Activated CD8-positive, alpha-beta memory T cell treated with anti-CD3 and anti-CD28 coated beads, Interleukin-2, amount 50 U/mL, for 24 hours (primary cell): Measurements from ENCODE around the gene TACC2.
"Not testable (repeated sequence)": the region's sequence is repeated elsewhere in the genome, so short reads cannot be mapped to it uniquely, and the experiment has no call there.

ENCODE experiments used
- DNase-seq: peaks from one replicate; pipeline ENCODE4 v3.0.0-alpha.2; 2020; ENCODE audit errors: extremely low read depth

TACC2 gene

DNA sequence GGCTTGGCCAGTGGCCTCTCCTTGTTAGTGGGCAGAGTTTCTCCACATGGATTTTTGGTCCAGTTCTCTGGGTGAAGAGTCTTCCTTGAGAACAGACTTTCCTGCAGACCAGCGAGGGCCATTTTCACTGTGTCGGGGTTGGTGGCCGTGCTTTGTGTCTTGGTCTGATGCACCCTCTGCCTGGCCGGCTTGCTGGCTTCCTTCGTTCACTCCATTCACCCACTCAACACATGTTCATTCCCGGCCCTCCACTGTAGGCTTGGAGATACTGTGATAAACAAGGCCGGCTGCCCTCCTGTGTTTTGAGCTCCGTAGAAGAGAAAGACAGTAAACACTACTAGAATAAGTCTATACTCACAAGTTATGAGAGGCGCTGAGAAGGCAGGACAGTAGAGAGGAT is 205.3 kb downstream of the TACC2 start:
- DNase-seq = no peak

- no peak for DNase-seq
These were observed 207.3 kb downstream of the TACC2 start for GRCh38 chr10:122196218-122196617.

- no peak for DNase-seq
These were observed 208.8 kb downstream of the TACC2 start for GRCh38 chr10:122197611-122198222.

- no peak for DNase-seq
These were observed 209.7 kb downstream of the TACC2 start for GRCh38 chr10:122198631-122199030.

DNA sequence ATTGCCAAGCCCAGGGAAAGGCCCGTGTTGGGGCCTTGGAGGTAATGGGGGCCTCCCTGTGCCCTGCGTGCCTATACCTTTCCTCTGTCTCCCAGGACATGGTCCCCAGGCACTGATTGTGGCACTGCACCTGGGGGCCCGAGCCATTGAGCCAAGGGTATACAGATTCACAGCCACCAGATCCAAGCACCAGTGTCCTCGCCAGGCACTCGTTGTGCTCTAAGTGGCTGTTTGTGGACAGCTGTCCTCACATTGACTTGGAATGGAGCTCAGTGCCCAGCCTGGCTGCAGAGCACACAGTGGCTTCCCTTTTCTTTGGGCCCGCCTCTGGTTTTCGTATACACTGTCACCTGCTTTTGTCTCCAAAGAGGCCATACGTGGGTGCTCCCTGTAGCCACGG is 210.1 kb downstream of the TACC2 start:
- DNase-seq = no peak

- no peak for DNase-seq
These were observed 210.7 kb downstream of the TACC2 start for GRCh38 chr10:122199689-122200088.

- no peak for DNase-seq
These were observed 212.4 kb downstream of the TACC2 start for GRCh38 chr10:122201401-122201800.

GRCh38 chr10:122203180-122203579 is 214.2 kb downstream of the TACC2 start:
- DNase-seq = not testable (repeated sequence)

DNA sequence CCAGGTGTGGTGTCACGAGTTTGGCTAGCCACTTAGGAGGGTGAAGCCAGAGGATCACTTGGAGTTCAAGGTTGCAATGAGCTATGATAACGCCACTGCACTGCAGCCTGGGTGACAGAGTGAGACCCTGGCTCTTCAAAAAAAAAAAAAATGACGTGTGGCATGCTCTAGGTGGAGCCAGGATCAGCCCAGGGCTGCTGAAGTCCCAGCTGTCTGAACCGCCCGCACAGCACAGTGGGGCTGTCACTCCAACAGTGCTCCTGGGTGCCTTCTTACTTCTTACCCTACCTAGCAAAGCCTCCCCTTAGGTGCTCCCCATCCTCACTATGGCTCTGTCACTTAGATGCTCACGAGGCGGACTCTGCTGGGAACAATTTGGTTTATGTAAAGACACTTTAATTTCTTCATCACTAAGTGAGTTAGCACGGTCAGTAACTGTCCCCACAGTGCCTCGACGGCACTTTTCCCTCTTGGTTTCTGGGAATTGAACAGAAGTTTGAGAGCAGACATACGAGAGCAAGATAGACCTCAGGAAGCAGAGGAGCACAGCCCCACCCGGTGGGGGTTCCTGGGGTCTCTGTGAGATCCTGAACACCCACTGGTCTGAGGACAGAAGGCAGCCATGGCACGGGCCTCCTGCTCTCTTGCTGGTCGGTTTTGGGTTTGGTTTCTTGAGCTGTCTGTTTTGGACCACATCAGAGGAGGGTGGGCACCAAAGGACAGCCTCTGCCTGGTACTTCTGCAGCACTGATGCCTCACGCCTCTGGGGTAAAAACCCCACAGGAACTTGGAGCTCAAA is 215.9 kb downstream of the TACC2 start:
- no peak for DNase-seq

DNA sequence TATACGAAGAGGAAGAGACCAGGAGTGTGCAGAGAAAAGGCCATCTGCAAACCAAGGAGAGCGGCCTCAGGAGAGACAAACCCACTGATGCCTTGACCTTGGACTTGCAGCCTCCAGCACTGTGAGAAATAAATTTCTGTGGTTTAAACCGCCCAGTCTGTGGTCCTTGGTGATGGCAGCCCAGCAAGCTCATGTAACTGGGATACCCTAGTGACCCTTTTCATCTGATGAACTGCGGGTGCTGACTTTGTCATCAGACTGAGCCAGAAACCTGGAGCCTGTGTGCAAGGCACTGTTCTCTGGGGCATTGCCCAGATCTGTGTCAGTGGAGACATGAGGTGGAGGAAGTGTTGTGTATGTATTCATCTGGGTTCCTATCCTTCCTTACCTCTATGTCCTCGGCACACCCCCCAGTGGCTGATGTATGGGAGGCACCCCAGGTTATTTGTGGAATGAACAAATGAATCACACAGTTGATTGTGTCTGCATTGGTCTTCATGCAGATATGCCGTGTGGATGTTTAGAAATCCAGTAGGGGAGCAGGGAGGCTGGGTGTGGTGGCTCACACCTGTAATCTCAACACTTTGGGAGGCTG is 217.6 kb downstream of the TACC2 start:
- no peak for DNase-seq

DNA sequence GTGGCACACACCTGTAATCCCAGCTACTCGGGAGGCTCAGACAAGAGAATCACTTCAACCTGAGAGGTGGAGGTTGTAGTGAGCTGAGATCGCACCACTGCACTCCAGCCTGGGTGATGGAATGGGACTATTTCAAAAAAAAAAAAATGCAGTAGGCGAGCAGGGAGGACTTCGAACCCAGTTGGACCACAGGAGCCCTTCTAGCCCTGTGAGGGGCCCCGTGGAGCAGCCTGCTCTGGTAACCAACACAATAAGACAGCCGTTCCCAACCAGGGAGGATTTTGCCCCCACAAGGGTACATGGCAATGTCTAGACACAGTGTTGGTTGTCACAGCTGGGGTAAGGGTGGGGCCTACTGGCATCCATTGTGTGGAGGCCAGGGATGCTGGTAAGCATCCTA is 218.2 kb downstream of the TACC2 start:
- no peak for DNase-seq

GRCh38 chr10:122207596-122207995 is 218.6 kb downstream of the TACC2 start:
- DNase-seq = no peak

GRCh38 chr10:122208571-122209430 is 219.8 kb downstream of the TACC2 start:
- no peak for DNase-seq

DNA sequence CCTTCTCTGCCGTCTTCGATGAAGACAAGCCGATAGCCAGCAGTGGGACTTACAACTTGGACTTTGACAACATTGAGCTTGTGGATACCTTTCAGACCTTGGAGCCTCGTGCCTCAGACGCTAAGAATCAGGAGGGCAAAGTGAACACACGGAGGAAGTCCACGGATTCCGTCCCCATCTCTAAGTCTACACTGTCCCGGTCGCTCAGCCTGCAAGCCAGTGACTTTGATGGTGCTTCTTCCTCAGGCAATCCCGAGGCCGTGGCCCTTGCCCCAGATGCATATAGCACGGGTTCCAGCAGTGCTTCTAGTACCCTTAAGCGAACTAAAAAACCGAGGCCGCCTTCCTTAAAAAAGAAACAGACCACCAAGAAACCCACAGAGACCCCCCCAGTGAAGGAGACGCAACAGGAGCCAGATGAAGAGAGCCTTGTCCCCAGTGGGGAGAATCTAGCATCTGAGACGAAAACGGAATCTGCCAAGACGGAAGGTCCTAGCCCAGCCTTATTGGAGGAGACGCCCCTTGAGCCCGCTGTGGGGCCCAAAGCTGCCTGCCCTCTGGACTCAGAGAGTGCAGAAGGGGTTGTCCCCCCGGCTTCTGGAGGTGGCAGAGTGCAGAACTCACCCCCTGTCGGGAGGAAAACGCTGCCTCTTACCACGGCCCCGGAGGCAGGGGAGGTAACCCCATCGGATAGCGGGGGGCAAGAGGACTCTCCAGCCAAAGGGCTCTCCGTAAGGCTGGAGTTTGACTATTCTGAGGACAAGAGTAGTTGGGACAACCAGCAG is 221.7 kb downstream of the TACC2 start:
- DNase-seq = no peak

DNA sequence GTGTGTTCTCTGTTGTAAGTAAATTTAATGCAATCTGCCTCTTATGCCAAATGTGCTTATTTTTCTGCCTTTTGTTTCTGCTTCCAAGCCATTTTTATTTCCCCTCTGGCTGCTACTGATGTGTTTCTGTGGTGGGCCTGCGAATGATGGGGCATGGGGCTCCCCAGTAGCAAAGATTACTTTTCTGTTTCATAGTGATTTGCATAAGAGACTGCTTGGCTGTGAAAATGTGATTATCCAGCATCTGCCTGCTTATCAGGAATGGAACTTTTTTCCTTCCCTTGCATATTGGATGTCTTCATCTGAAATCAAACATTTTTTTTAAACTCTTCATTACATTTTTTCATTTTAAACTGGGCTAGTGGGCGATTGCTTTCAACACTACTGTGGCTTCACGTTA is 224.4 kb downstream of the TACC2 start:
- no peak for DNase-seq

DNA sequence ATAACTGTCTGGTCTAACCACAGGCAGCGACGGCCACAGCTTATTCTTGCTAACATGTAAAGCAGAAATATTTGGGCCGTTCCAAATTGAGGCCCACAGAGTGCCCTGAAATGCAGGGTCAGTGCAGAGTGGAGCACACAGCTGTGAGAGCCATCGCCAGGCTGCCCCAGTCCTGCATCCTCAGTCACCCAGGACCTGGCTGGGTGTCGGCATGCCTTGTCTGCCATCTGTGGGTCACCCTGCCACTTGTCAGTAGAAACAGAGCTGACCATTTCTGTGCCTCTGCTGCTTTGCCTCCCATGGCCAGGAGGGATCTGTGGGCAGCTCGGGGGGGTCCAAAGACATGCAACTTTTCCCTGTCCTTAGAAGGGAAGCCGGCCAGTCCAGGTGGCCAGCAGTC is 224.8 kb downstream of the TACC2 start:
- no peak for DNase-seq

- no peak for DNase-seq
These were observed 227.1 kb downstream of the TACC2 start for GRCh38 chr10:122216047-122216446.

DNA sequence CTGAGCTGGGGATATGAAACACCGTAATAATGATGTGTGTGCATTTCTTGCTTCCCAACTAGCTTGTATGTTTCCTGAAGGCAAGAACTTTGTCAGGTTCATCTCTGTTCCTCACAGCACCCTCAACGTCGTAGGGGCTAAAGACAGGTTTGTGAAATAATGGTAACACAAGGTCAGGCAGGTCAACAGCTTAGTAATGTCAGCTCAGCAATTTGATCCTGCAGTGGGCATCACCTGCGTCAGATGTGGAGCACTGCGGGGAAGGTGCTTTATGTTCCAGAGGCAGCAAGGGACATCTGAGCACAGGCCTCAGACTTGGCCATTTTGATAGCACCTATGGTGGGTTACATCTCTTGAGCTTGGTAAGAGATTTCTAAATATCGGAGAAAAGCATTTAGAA is 230.4 kb downstream of the TACC2 start:
- DNase-seq = no peak

GRCh38 chr10:122220736-122221135 is 231.8 kb downstream of the TACC2 start:
- DNase-seq = no peak

DNA sequence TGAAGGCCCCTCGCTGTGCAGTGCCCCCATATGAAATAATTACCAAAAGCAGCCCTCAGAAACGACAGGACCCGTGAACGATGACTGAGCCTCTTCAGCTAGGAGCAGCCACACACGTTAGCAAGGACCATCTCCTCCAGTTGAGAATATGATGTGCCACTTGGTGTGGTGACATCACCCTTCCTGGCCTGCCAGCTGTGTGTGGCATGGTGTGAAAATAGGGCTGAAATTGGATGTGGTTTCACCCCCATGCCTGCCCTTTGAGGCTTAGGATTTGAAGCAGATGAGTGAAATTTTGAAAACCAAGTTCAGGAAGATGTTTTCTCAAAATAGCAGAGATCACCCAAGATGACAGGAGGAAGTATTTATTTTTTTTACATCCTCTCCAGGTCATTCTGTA is 233.0 kb downstream of the TACC2 start:
- DNase-seq = no peak

DNA sequence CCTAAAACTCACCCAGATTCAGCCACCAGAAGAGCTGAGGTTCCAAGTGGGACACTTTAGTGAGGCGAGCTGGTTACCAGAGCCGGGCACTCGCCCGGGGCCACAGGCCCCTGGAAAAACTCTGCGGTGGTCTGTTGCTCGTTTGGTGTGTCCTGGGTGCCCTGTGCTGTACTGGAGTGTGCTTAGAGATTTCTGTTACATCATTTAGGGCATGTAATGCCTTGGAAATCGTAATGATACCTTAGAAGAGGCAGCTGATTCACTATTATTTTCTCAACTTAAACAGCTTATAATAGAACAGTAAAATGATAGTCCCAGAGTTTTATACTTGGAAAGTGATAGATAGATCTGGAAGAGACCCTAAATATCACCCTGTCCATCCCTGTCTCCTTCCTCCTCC is 233.7 kb downstream of the TACC2 start:
- no peak for DNase-seq
